ENCODE data around the gene RASSF8.

GRCh38 chr12:26036877-26037276 is 78.4 kb downstream of the RASSF8 start:
- TF ChIP-seq CTCF (IDR thresholded peaks at IDR 0.05; ENCODE audit: low read depth, low read length) (no peak), MYC (IDR thresholded peaks at IDR 0.05; ENCODE audit: low read depth, low read length) (no peak), POLR2A (IDR thresholded peaks at IDR 0.05; ENCODE audit: extremely low read depth, insufficient read length) (no peak)
